ENCODE results near the gene WNT2B. TPM values are rescaled to one million over a fixed set of nuclear protein-coding genes. Genes with fewer than 3 reads are reported as not detected.

Gene WNT2B
- total RNA-seq, 1 donor from 2014 or later, result 18.5 TPM

- no peak for FAIRE-seq
- no peaks in the 10 kb centered on the region for H3K36me3 ChIP-seq (ENCODE audit: insufficient read depth, low read length)
- no peaks in the 10 kb centered on the region for H3K9me3 Mint-ChIP-seq (ENCODE audit: unreplicated experiment)
- H3K27me3 Mint-ChIP-seq (ENCODE audit: low read depth, unreplicated experiment), result peaks cover 67% of the 10 kb centered on the region
- no peaks in the 10 kb centered on the region for H3K36me3 Mint-ChIP-seq (ENCODE audit: low read depth, unreplicated experiment)
- H3K27ac ChIP-seq (ENCODE audit: low read depth, low read length), result no peak overlapping the region
- H3K4me3 ChIP-seq (ENCODE audit: insufficient read depth, low read depth, low read length), result no peak overlapping the region
- peaks cover 29% of the 10 kb centered on the region for H3K4me1 Mint-ChIP-seq (ENCODE audit: low read depth, unreplicated experiment)
- peaks cover 87% of the 10 kb centered on the region for H3K27me3 ChIP-seq (ENCODE audit: insufficient read depth, low read length)
- peaks cover 15% of the 10 kb centered on the region for H3K4me1 ChIP-seq (ENCODE audit: insufficient read depth, low read length)
- peak overlapping the region; percentile 41 for H3K27ac Mint-ChIP-seq (ENCODE audit: unreplicated experiment)
- DNase-seq (ENCODE audit: low read depth), result no peak
- TF ChIP-seq EZH2 (IDR thresholded peaks at IDR 0.05; ENCODE audit: insufficient read depth, low read length), result no peak
- TF ChIP-seq CTCF (IDR thresholded peaks at IDR 0.05; ENCODE audit: insufficient read depth, low read depth, low read length), result no peak
- no peak overlapping the region for H3K4me2 ChIP-seq (ENCODE audit: low read length)
- peaks cover 19% of the 10 kb centered on the region for H4K20me1 ChIP-seq (ENCODE audit: insufficient read depth, low read length)
- H3K79me2 ChIP-seq (ENCODE audit: insufficient read depth, low read length), result no peaks in the 10 kb centered on the region
- H3K4me3 Mint-ChIP-seq (ENCODE audit: unreplicated experiment), result no peak overlapping the region
- H3K9me3 ChIP-seq (ENCODE audit: insufficient read depth, low read depth, low read length), result no peaks in the 10 kb centered on the region
- no peak overlapping the region for H2AFZ ChIP-seq (ENCODE audit: low read depth, low read length)
- H3K9ac ChIP-seq (ENCODE audit: low read length), result no peak overlapping the region
These were observed 2.9 kb upstream of the WNT2B start for GRCh38 chr1:112505878-112506277.

GRCh38 chr1:112506306-112506705 lies 2.5 kb upstream of the WNT2B start:
- TF ChIP-seq CTCF (IDR thresholded peaks at IDR 0.05; ENCODE audit: insufficient read depth, low read depth, low read length) (no peak), EZH2 (IDR thresholded peaks at IDR 0.05; ENCODE audit: insufficient read depth, low read length) (no peak)
- DNase-seq (ENCODE audit: low read depth) (no peak), FAIRE-seq (no peak)
- Histone ChIP-seq H4K20me1 (ENCODE audit: insufficient read depth, low read length) (peaks cover 19% of the 10 kb centered on the region), H3K9ac (ENCODE audit: low read length) (no peak overlapping the region), H3K9me3 (ENCODE audit: insufficient read depth, low read depth, low read length) (no peaks in the 10 kb centered on the region), H3K27me3 (ENCODE audit: insufficient read depth, low read length) (peaks cover 87% of the 10 kb centered on the region), H3K79me2 (ENCODE audit: insufficient read depth, low read length) (no peaks in the 10 kb centered on the region), H2AFZ (ENCODE audit: low read depth, low read length) (no peak overlapping the region), H3K4me3 (ENCODE audit: insufficient read depth, low read depth, low read length) (no peak overlapping the region), H3K4me1 (ENCODE audit: insufficient read depth, low read length) (peaks cover 15% of the 10 kb centered on the region), H3K4me2 (ENCODE audit: low read length) (no peak overlapping the region), H3K27ac (ENCODE audit: low read depth, low read length) (no peak overlapping the region), H3K36me3 (ENCODE audit: insufficient read depth, low read length) (no peaks in the 10 kb centered on the region)
- Mint-ChIP-seq H3K9me3 (ENCODE audit: unreplicated experiment) (no peaks in the 10 kb centered on the region), H3K27ac (ENCODE audit: unreplicated experiment) (peak overlapping the region; percentile 41), H3K27me3 (ENCODE audit: low read depth, unreplicated experiment) (peaks cover 65% of the 10 kb centered on the region), H3K4me1 (ENCODE audit: low read depth, unreplicated experiment) (peaks cover 30% of the 10 kb centered on the region), H3K4me3 (ENCODE audit: unreplicated experiment) (no peak overlapping the region), H3K36me3 (ENCODE audit: low read depth, unreplicated experiment) (no peaks in the 10 kb centered on the region)

GRCh38 chr1:112506731-112507130 lies 2.0 kb upstream of the WNT2B start:
- Mint-ChIP-seq H3K9me3 (ENCODE audit: unreplicated experiment) (no peaks in the 10 kb centered on the region), H3K27ac (ENCODE audit: unreplicated experiment) (no peak overlapping the region), H3K36me3 (ENCODE audit: low read depth, unreplicated experiment) (no peaks in the 10 kb centered on the region), H3K4me3 (ENCODE audit: unreplicated experiment) (no peak overlapping the region), H3K27me3 (ENCODE audit: low read depth, unreplicated experiment) (peaks cover 65% of the 10 kb centered on the region), H3K4me1 (ENCODE audit: low read depth, unreplicated experiment) (peaks cover 30% of the 10 kb centered on the region)
- H3K36me3 ChIP-seq (ENCODE audit: insufficient read depth, low read length), result no peaks in the 10 kb centered on the region
- peaks cover 13% of the 10 kb centered on the region for H3K4me1 ChIP-seq (ENCODE audit: insufficient read depth, low read length)
- H3K9ac ChIP-seq (ENCODE audit: low read length), result no peak overlapping the region
- no peaks in the 10 kb centered on the region for H3K79me2 ChIP-seq (ENCODE audit: insufficient read depth, low read length)
- DNase-seq (ENCODE audit: low read depth) (no peak), FAIRE-seq (no peak)
- H4K20me1 ChIP-seq (ENCODE audit: insufficient read depth, low read length), result peaks cover 19% of the 10 kb centered on the region
- peaks cover 90% of the 10 kb centered on the region for H3K27me3 ChIP-seq (ENCODE audit: insufficient read depth, low read length)
- no peak for TF ChIP-seq CTCF (IDR thresholded peaks at IDR 0.05; ENCODE audit: insufficient read depth, low read depth, low read length)
- TF ChIP-seq EZH2 (IDR thresholded peaks at IDR 0.05; ENCODE audit: insufficient read depth, low read length), result no peak
- H3K4me3 ChIP-seq (ENCODE audit: insufficient read depth, low read depth, low read length), result no peak overlapping the region
- H3K27ac ChIP-seq (ENCODE audit: low read depth, low read length), result no peak overlapping the region
- H3K4me2 ChIP-seq (ENCODE audit: low read length), result no peak overlapping the region
- H3K9me3 ChIP-seq (ENCODE audit: insufficient read depth, low read depth, low read length), result no peaks in the 10 kb centered on the region
- no peak overlapping the region for H2AFZ ChIP-seq (ENCODE audit: low read depth, low read length)

Data from astrocyte (in vitro differentiated cells and primary cell).